ENCODE results near the gene FRAS1. TPM values are rescaled to one million over a fixed set of nuclear protein-coding genes. Genes with fewer than 3 reads are reported as not detected.
"Not testable (repeated sequence)": the region's sequence is repeated elsewhere in the genome, so short reads cannot be mapped to it uniquely, and the experiment has no call there.

FRAS1 gene
- total RNA-seq, 1 donor from 2014 or later, result 24.6 TPM

DNA sequence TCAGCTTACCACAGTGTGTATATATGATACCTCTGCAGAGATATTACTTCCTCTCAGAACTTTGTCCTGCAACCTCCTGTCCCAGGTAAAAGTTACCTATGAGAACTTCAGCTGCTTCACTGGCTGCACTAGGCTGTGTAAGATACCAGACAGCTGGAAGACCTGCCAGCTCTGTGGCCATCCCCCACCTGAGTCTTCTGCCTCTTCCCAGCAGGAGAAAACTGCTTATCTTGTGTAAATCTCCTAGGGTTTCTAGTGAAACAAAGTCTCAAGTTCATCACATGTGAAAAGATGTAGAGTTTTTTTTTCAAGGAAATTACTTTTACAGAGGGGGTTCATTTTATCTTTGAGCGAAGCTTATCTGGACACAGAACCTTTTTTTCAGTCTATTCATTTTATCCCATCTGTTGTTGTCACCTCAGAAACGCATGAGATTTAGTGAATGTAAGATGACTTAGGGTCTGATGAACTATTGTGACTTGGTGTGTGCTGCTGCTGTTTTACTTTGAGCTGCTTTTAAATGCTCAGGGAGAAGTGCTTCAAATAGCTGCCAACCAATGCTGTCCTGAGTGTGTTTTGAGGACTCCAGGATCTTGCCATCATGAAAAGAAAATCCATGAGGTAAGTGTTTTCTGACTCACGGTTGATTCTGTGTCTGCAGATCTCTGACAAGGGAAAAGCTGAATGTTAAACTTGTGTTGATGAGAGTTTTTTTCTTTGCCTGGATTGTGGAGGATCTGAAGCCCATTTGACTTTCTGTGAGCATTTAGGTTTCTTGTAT is 187.8 kb downstream of the FRAS1 start:
- H3K4me3 Mint-ChIP-seq (ENCODE audit: unreplicated experiment), result no peak overlapping the region
- H3K9me3 ChIP-seq (ENCODE audit: insufficient read depth, low read depth, low read length), result no peaks in the 10 kb centered on the region
- H3K9me3 Mint-ChIP-seq (ENCODE audit: unreplicated experiment), result no peaks in the 10 kb centered on the region
- no peak overlapping the region for H3K27ac Mint-ChIP-seq (ENCODE audit: unreplicated experiment)
- no peaks in the 10 kb centered on the region for H3K79me2 ChIP-seq (ENCODE audit: insufficient read depth, low read length)
- H3K27me3 Mint-ChIP-seq (ENCODE audit: low read depth, unreplicated experiment), result no peaks in the 10 kb centered on the region
- no peak overlapping the region for H3K27ac ChIP-seq (ENCODE audit: low read depth, low read length)
- TF ChIP-seq EZH2 (IDR thresholded peaks at IDR 0.05; ENCODE audit: insufficient read depth, low read length), result no peak
- no peak overlapping the region for H3K4me2 ChIP-seq (ENCODE audit: low read length)
- H2AFZ ChIP-seq (ENCODE audit: low read depth, low read length), result no peak overlapping the region
- no peaks in the 10 kb centered on the region for H3K36me3 Mint-ChIP-seq (ENCODE audit: low read depth, unreplicated experiment)
- H3K9ac ChIP-seq (ENCODE audit: low read length), result no peak overlapping the region
- no peaks in the 10 kb centered on the region for H3K27me3 ChIP-seq (ENCODE audit: insufficient read depth, low read length)
- no peak overlapping the region for H3K4me3 ChIP-seq (ENCODE audit: insufficient read depth, low read depth, low read length)
- H3K4me1 Mint-ChIP-seq (ENCODE audit: low read depth, unreplicated experiment), result peaks cover 12% of the 10 kb centered on the region
- FAIRE-seq, result no peak
- DNase-seq (ENCODE audit: low read depth), result no peak
- H4K20me1 ChIP-seq (ENCODE audit: insufficient read depth, low read length), result no peaks in the 10 kb centered on the region
- H3K36me3 ChIP-seq (ENCODE audit: insufficient read depth, low read length), result no peaks in the 10 kb centered on the region
- H3K4me1 ChIP-seq (ENCODE audit: insufficient read depth, low read length), result no peaks in the 10 kb centered on the region

DNA sequence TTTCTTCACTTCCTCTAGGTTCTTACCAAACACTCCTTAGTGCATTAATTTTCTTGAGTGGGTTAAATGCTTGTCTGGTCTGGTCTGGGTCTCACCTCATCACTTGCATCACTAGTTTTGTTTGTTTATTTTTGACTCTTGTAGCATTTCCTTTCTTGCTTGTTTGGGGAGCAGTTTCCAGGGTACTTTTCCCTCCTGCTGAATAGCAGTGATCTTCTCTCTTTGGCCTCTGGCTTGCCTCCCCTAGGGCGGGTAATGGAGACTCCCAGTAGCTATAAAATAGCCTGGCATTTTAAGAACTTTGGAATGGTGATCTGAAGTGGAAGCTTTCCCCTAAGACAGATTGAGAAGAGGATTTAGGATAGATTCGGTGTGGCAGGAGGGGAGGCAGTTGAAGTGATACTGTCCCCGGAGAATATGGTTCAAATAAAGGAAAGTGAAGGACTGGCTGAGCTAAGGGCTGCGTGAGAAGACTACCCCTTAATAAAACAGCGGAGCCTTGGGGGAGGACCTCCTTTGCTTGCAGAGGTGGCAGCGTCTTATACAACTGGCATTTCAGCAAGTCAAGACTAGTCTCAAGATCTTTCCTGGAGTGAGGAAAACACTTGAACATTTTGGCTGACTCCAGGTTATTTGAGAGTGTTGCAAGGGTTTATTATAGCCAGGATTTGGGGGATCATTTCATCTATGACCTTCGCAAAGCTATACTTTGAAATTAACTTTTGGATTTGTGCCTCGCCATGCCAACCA is 190.6 kb downstream of the FRAS1 start:
- Histone ChIP-seq H3K27me3 (ENCODE audit: insufficient read depth, low read length) (no peaks in the 10 kb centered on the region), H3K4me1 (ENCODE audit: insufficient read depth, low read length) (no peaks in the 10 kb centered on the region), H3K4me3 (ENCODE audit: insufficient read depth, low read depth, low read length) (no peak overlapping the region), H3K9me3 (ENCODE audit: insufficient read depth, low read depth, low read length) (no peaks in the 10 kb centered on the region), H3K36me3 (ENCODE audit: insufficient read depth, low read length) (no peaks in the 10 kb centered on the region), H3K4me2 (ENCODE audit: low read length) (no peak overlapping the region), H3K9ac (ENCODE audit: low read length) (no peak overlapping the region), H3K27ac (ENCODE audit: low read depth, low read length) (no peak overlapping the region), H2AFZ (ENCODE audit: low read depth, low read length) (no peak overlapping the region), H4K20me1 (ENCODE audit: insufficient read depth, low read length) (no peaks in the 10 kb centered on the region), H3K79me2 (ENCODE audit: insufficient read depth, low read length) (no peaks in the 10 kb centered on the region)
- Mint-ChIP-seq H3K4me1 (ENCODE audit: low read depth, unreplicated experiment) (peaks cover 12% of the 10 kb centered on the region), H3K9me3 (ENCODE audit: unreplicated experiment) (peaks cover 7% of the 10 kb centered on the region), H3K36me3 (ENCODE audit: low read depth, unreplicated experiment) (peaks cover 2% of the 10 kb centered on the region), H3K27ac (ENCODE audit: unreplicated experiment) (no peak overlapping the region), H3K4me3 (ENCODE audit: unreplicated experiment) (no peak overlapping the region), H3K27me3 (ENCODE audit: low read depth, unreplicated experiment) (no peaks in the 10 kb centered on the region)
- TF ChIP-seq, protein P1, sequence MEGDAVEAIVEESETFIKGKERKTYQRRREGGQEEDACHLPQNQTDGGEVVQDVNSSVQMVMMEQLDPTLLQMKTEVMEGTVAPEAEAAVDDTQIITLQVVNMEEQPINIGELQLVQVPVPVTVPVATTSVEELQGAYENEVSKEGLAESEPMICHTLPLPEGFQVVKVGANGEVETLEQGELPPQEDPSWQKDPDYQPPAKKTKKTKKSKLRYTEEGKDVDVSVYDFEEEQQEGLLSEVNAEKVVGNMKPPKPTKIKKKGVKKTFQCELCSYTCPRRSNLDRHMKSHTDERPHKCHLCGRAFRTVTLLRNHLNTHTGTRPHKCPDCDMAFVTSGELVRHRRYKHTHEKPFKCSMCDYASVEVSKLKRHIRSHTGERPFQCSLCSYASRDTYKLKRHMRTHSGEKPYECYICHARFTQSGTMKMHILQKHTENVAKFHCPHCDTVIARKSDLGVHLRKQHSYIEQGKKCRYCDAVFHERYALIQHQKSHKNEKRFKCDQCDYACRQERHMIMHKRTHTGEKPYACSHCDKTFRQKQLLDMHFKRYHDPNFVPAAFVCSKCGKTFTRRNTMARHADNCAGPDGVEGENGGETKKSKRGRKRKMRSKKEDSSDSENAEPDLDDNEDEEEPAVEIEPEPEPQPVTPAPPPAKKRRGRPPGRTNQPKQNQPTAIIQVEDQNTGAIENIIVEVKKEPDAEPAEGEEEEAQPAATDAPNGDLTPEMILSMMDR (IDR thresholded peaks at IDR 0.05; ENCODE audit: insufficient read depth, low read depth, low read length), result no peak
- no peak for TF ChIP-seq EZH2 (IDR thresholded peaks at IDR 0.05; ENCODE audit: insufficient read depth, low read length)
- DNase-seq (ENCODE audit: low read depth) (no peak), FAIRE-seq (no peak)

DNA sequence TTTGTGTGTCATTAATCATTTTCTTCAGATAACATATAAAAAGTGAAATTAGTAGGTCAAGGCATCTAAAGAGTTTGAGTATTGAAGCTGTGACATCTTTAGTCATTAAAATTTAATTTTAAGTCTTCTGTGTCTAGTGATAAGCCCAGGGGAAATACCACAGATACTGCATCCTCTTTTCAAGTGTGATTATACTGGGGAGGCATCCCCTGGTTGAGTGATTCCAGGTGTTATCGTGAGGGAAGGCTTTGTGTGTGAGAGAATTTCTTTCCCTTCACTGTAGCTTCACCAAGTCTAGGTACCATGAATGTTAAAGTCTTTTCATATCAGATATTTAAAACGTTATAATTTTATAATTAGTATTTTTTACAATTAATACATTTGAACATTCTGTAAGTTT is 193.4 kb downstream of the FRAS1 start:
- H3K4me3 ChIP-seq (ENCODE audit: insufficient read depth, low read depth, low read length), result no peak overlapping the region
- H4K20me1 ChIP-seq (ENCODE audit: insufficient read depth, low read length), result no peaks in the 10 kb centered on the region
- TF ChIP-seq, protein P1 (IDR thresholded peaks at IDR 0.05; ENCODE audit: insufficient read depth, low read depth, low read length), result no peak
- TF ChIP-seq EZH2 (IDR thresholded peaks at IDR 0.05; ENCODE audit: insufficient read depth, low read length), result no peak
- Mint-ChIP-seq H3K9me3 (ENCODE audit: unreplicated experiment) (peaks cover 19% of the 10 kb centered on the region), H3K4me3 (ENCODE audit: unreplicated experiment) (no peak overlapping the region), H3K27ac (ENCODE audit: unreplicated experiment) (no peak overlapping the region), H3K36me3 (ENCODE audit: low read depth, unreplicated experiment) (peaks cover 20% of the 10 kb centered on the region), H3K4me1 (ENCODE audit: low read depth, unreplicated experiment) (peaks cover 3% of the 10 kb centered on the region), H3K27me3 (ENCODE audit: low read depth, unreplicated experiment) (no peaks in the 10 kb centered on the region)
- no peaks in the 10 kb centered on the region for H3K27me3 ChIP-seq (ENCODE audit: insufficient read depth, low read length)
- no peak overlapping the region for H2AFZ ChIP-seq (ENCODE audit: low read depth, low read length)
- H3K4me1 ChIP-seq (ENCODE audit: insufficient read depth, low read length), result no peaks in the 10 kb centered on the region
- no peak overlapping the region for H3K9ac ChIP-seq (ENCODE audit: low read length)
- no peaks in the 10 kb centered on the region for H3K79me2 ChIP-seq (ENCODE audit: insufficient read depth, low read length)
- no peaks in the 10 kb centered on the region for H3K36me3 ChIP-seq (ENCODE audit: insufficient read depth, low read length)
- FAIRE-seq (no peak), DNase-seq (ENCODE audit: low read depth) (no peak)
- no peak overlapping the region for H3K27ac ChIP-seq (ENCODE audit: low read depth, low read length)
- no peaks in the 10 kb centered on the region for H3K9me3 ChIP-seq (ENCODE audit: insufficient read depth, low read depth, low read length)
- H3K4me2 ChIP-seq (ENCODE audit: low read length), result no peak overlapping the region

DNA sequence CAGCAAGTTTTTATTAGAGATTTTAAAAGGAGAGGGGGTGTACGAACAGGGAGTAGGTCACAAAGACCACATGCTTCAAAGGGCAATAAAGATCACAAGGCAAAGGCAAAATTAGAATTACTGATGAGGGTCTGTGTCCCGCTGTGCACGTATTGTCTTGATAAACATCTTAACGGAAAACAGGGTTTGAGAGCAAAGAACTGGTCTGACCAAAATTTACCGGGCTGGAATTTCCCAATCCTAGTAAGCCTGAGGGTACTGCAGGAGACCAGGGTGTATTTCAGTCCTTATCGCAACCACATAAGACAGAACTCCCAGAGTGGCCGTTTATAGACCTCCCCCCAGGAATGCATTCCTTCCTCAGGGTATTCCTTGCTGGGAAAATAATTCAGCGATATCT is 195.7 kb downstream of the FRAS1 start:
- H3K9ac ChIP-seq (ENCODE audit: low read length); H3K4me3 ChIP-seq (ENCODE audit: insufficient read depth, low read depth, low read length); H3K27me3 Mint-ChIP-seq (ENCODE audit: low read depth, unreplicated experiment); H3K9me3 ChIP-seq (ENCODE audit: insufficient read depth, low read depth, low read length); H2AFZ ChIP-seq (ENCODE audit: low read depth, low read length); H3K27ac ChIP-seq (ENCODE audit: low read depth, low read length); FAIRE-seq; H3K4me3 Mint-ChIP-seq (ENCODE audit: unreplicated experiment); DNase-seq (ENCODE audit: low read depth); H3K27me3 ChIP-seq (ENCODE audit: insufficient read depth, low read length); H3K4me1 Mint-ChIP-seq (ENCODE audit: low read depth, unreplicated experiment); H3K36me3 ChIP-seq (ENCODE audit: insufficient read depth, low read length); H3K4me2 ChIP-seq (ENCODE audit: low read length); H3K27ac Mint-ChIP-seq (ENCODE audit: unreplicated experiment); H4K20me1 ChIP-seq (ENCODE audit: insufficient read depth, low read length); H3K79me2 ChIP-seq (ENCODE audit: insufficient read depth, low read length); H3K4me1 ChIP-seq (ENCODE audit: insufficient read depth, low read length): not testable (repeated sequence)
- H3K9me3 Mint-ChIP-seq (ENCODE audit: unreplicated experiment), result peaks cover 19% of the 10 kb centered on the region
- peaks cover 22% of the 10 kb centered on the region for H3K36me3 Mint-ChIP-seq (ENCODE audit: low read depth, unreplicated experiment)
